ENCODE data around the gene HSD11B1L. TPM values are rescaled to one million over a fixed set of nuclear protein-coding genes. Genes with fewer than 3 reads are reported as not detected.

The HSD11B1L gene
- total RNA-seq = 10 to 100 TPM in 2 of 4 donors, 1 to 10 TPM in 2; 7.5 to 23.7 (median 11.6) TPM

GRCh38 chr19:5680437-5681368 is at the start of gene HSD11B1L, which contains the start of gene MICOS13:
TSS of gene HSD11B1L (plus strand) at chr19:5681027. CDS start at chr19:5684833, 3,806 bp downstream.
TSS of gene MICOS13 (minus strand) at chr19:5680516. CDS start at chr19:5680486, 30 bp downstream.
- peak in 1 of 2 donors; percentile 46 for TF ChIP-seq POLR2A (IDR thresholded peaks at IDR 0.05)
- peak in 1 of 5 experiments; percentile 47 for TF ChIP-seq CTCF (IDR thresholded peaks at IDR 0.05)
- peak; percentile 89 to 94 for TF ChIP-seq EP300 (IDR thresholded peaks at IDR 0.05)
- H3K36me3 ChIP-seq = peaks cover 0 to 20% (median 0%) of the 10 kb centered on the region in 3 donors
- WGBS, 2 donors = 1% methylated on average over 31 to 65 of the region's 94 CpGs
- H3K4me3 ChIP-seq = peak within 1 kb of the TSS; percentile 61 to 98 (median 88)
- H3K4me1 ChIP-seq = peaks cover 0 to 28% (median 8%) of the 10 kb centered on the region in 4 donors
- no peaks in the 10 kb centered on the region for H3K9me3 ChIP-seq
- no peaks in the 10 kb centered on the region for H3K27me3 ChIP-seq
- H3K27ac ChIP-seq = peak within 1 kb of the TSS; percentile 92 to 96 (median 94)
- peak; percentile 99 for DNase-seq (ENCODE audit: low spot score in 2 of 2)

- Histone ChIP-seq H3K27me3 (no peaks in the 10 kb centered on the region), H3K4me1 (peaks cover 0 to 82% (median 49%) of the 10 kb centered on the region in 4 donors), H3K36me3 (peaks cover 0 to 31% (median 15%) of the 10 kb centered on the region in 3 donors), H3K4me3 (no peak overlapping the region), H3K9me3 (no peaks in the 10 kb centered on the region), H3K27ac (peak overlapping the region in 3 of 4 donors; percentile 36 to 81 (median 64))
- TF ChIP-seq CTCF (IDR thresholded peaks at IDR 0.05) = no peak
- no peak for TF ChIP-seq POLR2A (IDR thresholded peaks at IDR 0.05)
- TF ChIP-seq EP300 (IDR thresholded peaks at IDR 0.05) = no peak
- DNase-seq (ENCODE audit: low spot score in 2 of 2) = no peak
- WGBS, 2 donors = 50 to 52% methylated on average over 9 of the region's 9 CpGs
These were observed 49.1 kb upstream of the HSD11B1L start for GRCh38 chr19:5631567-5632240.

- WGBS, 2 donors = 67 to 82% methylated on average over 4 of the region's 4 CpGs
- Histone ChIP-seq H3K27me3 (no peaks in the 10 kb centered on the region), H3K4me1 (peaks cover 0 to 77% (median 46%) of the 10 kb centered on the region in 4 donors), H3K36me3 (peaks cover 0 to 26% (median 11%) of the 10 kb centered on the region in 3 donors), H3K4me3 (no peak overlapping the region), H3K27ac (peak overlapping the region in 3 of 4 donors; percentile 17 to 81 (median 64)), H3K9me3 (no peaks in the 10 kb centered on the region)
- no peak for DNase-seq (ENCODE audit: low spot score in 2 of 2)
- no peak for TF ChIP-seq CTCF (IDR thresholded peaks at IDR 0.05)
- TF ChIP-seq POLR2A (IDR thresholded peaks at IDR 0.05) = no peak
- no peak for TF ChIP-seq EP300 (IDR thresholded peaks at IDR 0.05)
These were observed 48.6 kb upstream of the HSD11B1L start for GRCh38 chr19:5632241-5632612.

- no peak overlapping the region for H3K4me3 ChIP-seq
- no peak for DNase-seq (ENCODE audit: low spot score in 2 of 2)
- H3K27me3 ChIP-seq = no peaks in the 10 kb centered on the region
- peaks cover 0 to 22% (median 7%) of the 10 kb centered on the region in 3 donors for H3K36me3 ChIP-seq
- peak overlapping the region in 2 of 4 donors; percentile 20 to 39 for H3K27ac ChIP-seq
- H3K9me3 ChIP-seq = no peaks in the 10 kb centered on the region
- TF ChIP-seq CTCF (IDR thresholded peaks at IDR 0.05) = no peak
- TF ChIP-seq POLR2A (IDR thresholded peaks at IDR 0.05) = no peak
- TF ChIP-seq EP300 (IDR thresholded peaks at IDR 0.05) = no peak
- WGBS, 2 donors = 68 to 69% methylated on average over 5 of the region's 5 CpGs
- peaks cover 0 to 77% (median 43%) of the 10 kb centered on the region in 4 donors for H3K4me1 ChIP-seq
These were observed 48.2 kb upstream of the HSD11B1L start for GRCh38 chr19:5632657-5633056.

Data from tibial nerve (tissue), 4 donors.